ENCODE measurements around the gene PIAS1. TPM values are rescaled to one million over a fixed set of nuclear protein-coding genes. Genes with fewer than 3 reads are reported as not detected.
"Not testable (repeated sequence)": the region's sequence is repeated elsewhere in the genome, so short reads cannot be mapped to it uniquely, and the experiment has no call there.

PIAS1 gene
- total RNA-seq (ENCODE audit: unreplicated experiment), result 67.8 TPM
- long read RNA-seq, full-length matches to known transcripts, result 19 of 26 reads
- long read RNA-seq, partial matches to known transcripts, result 2 of 26 reads
- long read RNA-seq, other reads (novel, unspliced or antisense), result 5 of 26 reads

DNA sequence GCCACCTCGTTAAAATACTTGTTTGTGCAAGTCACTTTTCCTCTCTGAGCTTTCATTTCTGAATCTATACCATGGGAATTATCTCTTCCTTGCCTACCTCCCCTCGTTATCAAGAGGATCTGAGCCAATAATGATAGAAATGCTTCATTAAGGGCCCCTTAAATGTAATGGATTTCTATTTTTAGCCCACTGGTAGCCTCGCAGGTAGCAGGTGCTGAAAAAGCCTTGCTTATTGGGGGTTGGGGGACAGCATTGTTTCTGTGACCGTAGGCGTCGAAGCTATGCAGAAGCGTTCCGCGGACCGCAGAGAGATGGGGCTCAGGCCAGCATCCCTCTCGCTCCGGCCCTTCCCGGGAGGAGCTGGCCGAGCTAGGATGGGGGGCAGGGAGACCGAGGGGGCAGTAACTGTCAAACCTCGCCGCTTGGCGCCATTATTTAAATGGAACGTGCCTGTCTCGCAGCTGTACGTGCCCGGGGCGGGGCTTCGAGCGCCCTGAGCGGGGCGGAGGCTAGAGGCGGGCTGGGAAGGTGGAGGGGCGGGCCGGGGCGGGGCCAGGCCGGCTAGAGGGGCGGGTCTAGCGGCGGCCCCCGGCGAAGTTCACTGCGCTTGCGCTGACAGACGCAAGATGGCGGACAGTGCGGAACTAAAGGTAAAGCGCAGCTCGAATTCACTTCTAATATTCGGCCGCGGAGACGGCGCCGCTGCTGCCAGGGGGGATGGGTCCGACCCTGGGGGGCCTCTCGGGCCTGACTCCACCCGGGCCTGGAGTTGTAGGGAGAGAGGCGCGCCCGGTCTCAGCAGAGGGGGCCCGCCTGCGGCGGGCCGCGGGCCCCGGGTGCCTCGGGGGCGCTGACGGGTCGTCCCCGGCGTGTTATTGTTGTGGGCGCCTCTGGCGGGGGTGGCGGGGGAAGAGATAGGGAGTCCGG is at the start of gene PIAS1:
PIAS1 (plus strand) TSS at position 615 of the 927 bp plus-strand sequence; CDS start at position 627, 12 bp downstream.
- Mint-ChIP-seq H3K4me1 (ENCODE audit: unreplicated experiment) (peaks cover 24% of the 10 kb centered on the region), H3K27ac (ENCODE audit: unreplicated experiment) (peak within 1 kb of the TSS; percentile 94)
- TF ChIP-seq, protein P1, sequence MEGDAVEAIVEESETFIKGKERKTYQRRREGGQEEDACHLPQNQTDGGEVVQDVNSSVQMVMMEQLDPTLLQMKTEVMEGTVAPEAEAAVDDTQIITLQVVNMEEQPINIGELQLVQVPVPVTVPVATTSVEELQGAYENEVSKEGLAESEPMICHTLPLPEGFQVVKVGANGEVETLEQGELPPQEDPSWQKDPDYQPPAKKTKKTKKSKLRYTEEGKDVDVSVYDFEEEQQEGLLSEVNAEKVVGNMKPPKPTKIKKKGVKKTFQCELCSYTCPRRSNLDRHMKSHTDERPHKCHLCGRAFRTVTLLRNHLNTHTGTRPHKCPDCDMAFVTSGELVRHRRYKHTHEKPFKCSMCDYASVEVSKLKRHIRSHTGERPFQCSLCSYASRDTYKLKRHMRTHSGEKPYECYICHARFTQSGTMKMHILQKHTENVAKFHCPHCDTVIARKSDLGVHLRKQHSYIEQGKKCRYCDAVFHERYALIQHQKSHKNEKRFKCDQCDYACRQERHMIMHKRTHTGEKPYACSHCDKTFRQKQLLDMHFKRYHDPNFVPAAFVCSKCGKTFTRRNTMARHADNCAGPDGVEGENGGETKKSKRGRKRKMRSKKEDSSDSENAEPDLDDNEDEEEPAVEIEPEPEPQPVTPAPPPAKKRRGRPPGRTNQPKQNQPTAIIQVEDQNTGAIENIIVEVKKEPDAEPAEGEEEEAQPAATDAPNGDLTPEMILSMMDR (IDR thresholded peaks at IDR 0.05; ENCODE audit: unreplicated experiment), result no peak

DNA sequence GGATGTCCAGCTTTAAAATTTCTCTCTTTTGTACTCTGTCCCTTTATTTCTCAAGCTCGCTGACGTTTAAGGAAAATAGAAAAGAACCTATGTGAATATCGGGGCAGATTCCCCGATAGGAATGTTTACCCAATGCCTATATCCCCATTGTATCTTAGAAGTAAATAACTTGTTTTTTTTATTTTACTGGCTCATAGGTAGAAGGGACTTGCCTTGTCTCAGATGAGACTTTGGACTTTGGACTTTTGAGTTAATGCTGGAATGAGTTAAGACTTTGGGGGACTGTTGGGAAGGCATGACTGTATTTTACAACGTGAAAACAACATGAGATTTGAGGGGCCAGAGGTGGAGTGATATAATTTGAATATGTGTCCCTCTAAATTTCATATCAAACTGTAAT is 46.5 kb upstream of the PIAS1 start:
- H3K9me3 Mint-ChIP-seq (ENCODE audit: unreplicated experiment); H3K27ac Mint-ChIP-seq (ENCODE audit: unreplicated experiment); H3K27me3 Mint-ChIP-seq (ENCODE audit: unreplicated experiment); H3K36me3 Mint-ChIP-seq (ENCODE audit: low read depth, unreplicated experiment); DNase-seq (ENCODE audit: low spot score); H3K4me3 Mint-ChIP-seq (ENCODE audit: unreplicated experiment): not testable (repeated sequence)
- peaks cover 18% of the 10 kb centered on the region for H3K4me1 Mint-ChIP-seq (ENCODE audit: unreplicated experiment)

More for the DNA sequence above, at the start of gene PIAS1:
- peak within 1 kb of the TSS; percentile 99 for H3K4me3 Mint-ChIP-seq (ENCODE audit: unreplicated experiment)
- H3K27me3 Mint-ChIP-seq (ENCODE audit: unreplicated experiment), result peaks cover 5% of the 10 kb centered on the region
- peak; percentile 93 for DNase-seq (ENCODE audit: low spot score)
- no peaks in the 10 kb centered on the region for H3K9me3 Mint-ChIP-seq (ENCODE audit: unreplicated experiment)
- H3K36me3 Mint-ChIP-seq (ENCODE audit: low read depth, unreplicated experiment), result no peaks in the 10 kb centered on the region

DNA sequence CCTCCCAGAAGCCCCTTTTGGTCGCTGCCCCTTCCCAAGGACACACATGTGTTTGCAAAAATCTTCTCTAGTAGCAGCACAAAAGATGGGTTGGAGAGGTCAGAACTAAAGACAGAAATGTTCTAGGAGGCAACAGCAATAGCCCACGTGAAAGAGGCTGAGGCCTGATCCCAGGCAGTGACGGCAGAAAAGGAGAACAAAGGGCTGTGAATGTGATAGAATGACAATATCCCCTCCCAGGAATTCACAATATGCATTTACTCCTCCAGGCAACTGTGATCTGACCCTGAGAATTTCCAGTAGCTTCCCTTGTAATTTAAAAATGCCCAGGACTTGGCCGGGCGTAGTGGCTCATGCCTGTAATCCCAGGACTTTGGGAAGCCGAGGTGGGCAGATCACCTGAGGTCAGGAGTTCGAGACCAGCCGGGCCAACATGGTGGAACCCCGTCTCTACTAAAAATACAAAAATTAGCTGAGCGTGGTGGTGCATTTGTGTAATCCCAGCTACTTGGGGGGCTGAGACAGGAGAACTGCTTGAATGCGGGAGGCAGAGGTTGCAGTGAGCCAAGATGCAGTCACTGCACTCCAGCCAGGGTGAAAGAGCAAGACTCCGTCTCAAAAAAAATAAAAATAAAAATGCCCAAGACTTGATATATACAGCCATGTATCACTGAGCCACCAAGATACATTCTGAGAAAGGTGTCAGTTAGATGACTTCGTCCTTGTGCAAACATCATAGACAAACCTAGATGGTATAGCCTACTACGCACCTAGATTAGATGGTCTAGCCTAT is 43.6 kb upstream of the PIAS1 start:
- H3K27ac Mint-ChIP-seq (ENCODE audit: unreplicated experiment), result no peak overlapping the region
- H3K9me3 Mint-ChIP-seq (ENCODE audit: unreplicated experiment), result no peaks in the 10 kb centered on the region
- TF ChIP-seq, protein P1 (IDR thresholded peaks at IDR 0.05; ENCODE audit: unreplicated experiment), result no peak
- H3K4me1 Mint-ChIP-seq (ENCODE audit: unreplicated experiment), result peaks cover 10% of the 10 kb centered on the region
- no peak for DNase-seq (ENCODE audit: low spot score)
- H3K36me3 Mint-ChIP-seq (ENCODE audit: low read depth, unreplicated experiment), result peaks cover 9% of the 10 kb centered on the region
- peaks cover 6% of the 10 kb centered on the region for H3K27me3 Mint-ChIP-seq (ENCODE audit: unreplicated experiment)
- H3K4me3 Mint-ChIP-seq (ENCODE audit: unreplicated experiment), result no peak overlapping the region

DNA sequence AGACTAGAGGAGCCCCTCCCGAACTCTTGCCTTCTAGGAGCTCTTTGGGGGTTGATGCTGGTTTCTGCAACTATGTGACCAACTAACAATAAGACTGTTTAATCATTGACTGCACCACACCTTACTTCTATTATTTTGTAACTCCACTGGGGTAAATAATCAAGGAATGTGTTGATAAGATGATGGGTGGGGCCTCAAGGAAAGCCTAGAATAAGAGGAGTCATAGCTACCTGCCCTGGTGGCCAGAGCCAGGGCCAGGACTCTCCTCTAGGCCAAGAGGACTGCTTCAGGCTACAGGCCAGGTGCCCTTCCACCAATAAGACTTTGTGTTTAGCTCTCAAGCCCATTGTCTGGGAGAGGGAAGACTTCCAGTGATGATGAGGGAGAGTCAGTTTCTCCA is 41.2 kb upstream of the PIAS1 start:
- Mint-ChIP-seq H3K9me3 (ENCODE audit: unreplicated experiment) (no peaks in the 10 kb centered on the region), H3K36me3 (ENCODE audit: low read depth, unreplicated experiment) (peaks cover 3% of the 10 kb centered on the region), H3K4me3 (ENCODE audit: unreplicated experiment) (no peak overlapping the region), H3K27me3 (ENCODE audit: unreplicated experiment) (peaks cover 7% of the 10 kb centered on the region), H3K4me1 (ENCODE audit: unreplicated experiment) (peaks cover 10% of the 10 kb centered on the region), H3K27ac (ENCODE audit: unreplicated experiment) (no peak overlapping the region)
- DNase-seq (ENCODE audit: low spot score), result no peak
- TF ChIP-seq, protein P1 (IDR thresholded peaks at IDR 0.05; ENCODE audit: unreplicated experiment), result no peak

DNA sequence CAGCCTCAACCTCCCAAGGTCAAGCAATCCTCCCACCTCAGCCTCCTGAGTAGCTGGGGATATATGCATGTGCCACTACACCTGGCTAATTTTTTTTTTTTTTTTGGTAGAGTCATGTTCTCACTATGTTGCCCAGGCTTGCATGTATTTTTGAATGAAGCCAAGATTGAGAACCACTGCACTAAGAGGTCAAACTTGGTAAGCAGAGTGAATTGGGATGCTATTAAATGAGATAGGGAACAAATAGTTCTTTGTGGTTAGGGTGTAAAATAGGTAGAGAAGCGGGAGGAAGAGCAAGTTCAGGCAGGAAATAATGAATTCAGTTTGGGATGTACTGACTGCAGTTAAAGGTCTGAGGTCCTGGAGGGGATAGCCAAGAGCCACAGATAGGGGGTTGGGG is 39.9 kb upstream of the PIAS1 start:
- Mint-ChIP-seq H3K27me3 (ENCODE audit: unreplicated experiment) (peaks cover 7% of the 10 kb centered on the region), H3K4me3 (ENCODE audit: unreplicated experiment) (no peak overlapping the region), H3K9me3 (ENCODE audit: unreplicated experiment) (no peaks in the 10 kb centered on the region), H3K27ac (ENCODE audit: unreplicated experiment) (no peak overlapping the region), H3K36me3 (ENCODE audit: low read depth, unreplicated experiment) (no peaks in the 10 kb centered on the region), H3K4me1 (ENCODE audit: unreplicated experiment) (peaks cover 10% of the 10 kb centered on the region)
- DNase-seq (ENCODE audit: low spot score), result no peak
- TF ChIP-seq, protein P1 (IDR thresholded peaks at IDR 0.05; ENCODE audit: unreplicated experiment), result no peak
